ENCODE measurements around the gene ZNF296. TPM values are rescaled to one million over a fixed set of nuclear protein-coding genes. Genes with fewer than 3 reads are reported as not detected.

The ZNF296 gene
- total and polyA plus RNA-seq, 2 experiments from 2014 or later: 13.4 to 16.5 TPM

GRCh38 chr19:45050036-45050435 lies 26.2 kb downstream of the ZNF296 start:
- ATAC-seq (no peak), DNase-seq (ENCODE audit: low spot score) (no peak)
- Histone ChIP-seq H3K27ac (ENCODE audit: low read depth) (peak overlapping the region; percentile 47; the same call in 1 of the 2 replicates), H3K4me1 (ENCODE audit: insufficient read depth) (no peaks in the 10 kb centered on the region), H3K9me2 (ENCODE audit: insufficient read depth) (no peaks in the 10 kb centered on the region), H3K79me2 (replicated peaks; ENCODE audit: insufficient read depth) (peaks cover 62% of the 10 kb centered on the region), H4K20me1 (replicated peaks; ENCODE audit: insufficient read depth) (peaks cover 43% of the 10 kb centered on the region; the same call in 1 of the 2 replicates), H3K36me3 (ENCODE audit: insufficient read depth) (peaks cover 9% of the 10 kb centered on the region; the same call in 1 of the 2 replicates), H3K27me3 (ENCODE audit: insufficient read depth) (no peaks in the 10 kb centered on the region), H2AFZ (no peak overlapping the region), H3F3A (replicated peaks; ENCODE audit: low read depth) (0 out of 2 replicates have a peak, but pooled peaks cover under 1% of the 10 kb centered on the region), H3K4me3 (no peak overlapping the region), H3K4me2 (no peak overlapping the region)
- Mint-ChIP-seq H3K4me1 (no peaks in the 10 kb centered on the region), H3K36me3 (ENCODE audit: low read depth) (peaks cover 46% of the 10 kb centered on the region), H3K27ac (peak overlapping the region; percentile 47), H3K4me3 (no peak overlapping the region), H3K9me3 (no peaks in the 10 kb centered on the region), H3K27me3 (ENCODE audit: insufficient read depth, low read depth, poor library complexity) (peaks cover 5% of the 10 kb centered on the region)
- TF ChIP-seq JUNB (IDR thresholded peaks at IDR 0.05; ENCODE audit: unreplicated experiment) (no peak), STAT1 (IDR thresholded peaks at IDR 0.05; ENCODE audit: unreplicated experiment) (no peak), POLR2AphosphoS5 (IDR thresholded peaks at IDR 0.05; ENCODE audit: low read depth) (no peak), CREB1 (CRISPR knock-in tag; IDR thresholded peaks at IDR 0.05; ENCODE audit: low read depth) (no peak), ZNF462 (CRISPR knock-in tag; IDR thresholded peaks at IDR 0.05) (no peak), ZNF114 (CRISPR knock-in tag; IDR thresholded peaks at IDR 0.05) (no peak), EZH2phosphoT487 (IDR thresholded peaks at IDR 0.05; ENCODE audit: unreplicated experiment) (no peak), EZH2 (IDR thresholded peaks at IDR 0.05; ENCODE audit: low read depth, unreplicated experiment) (no peak), CTCF (conservative IDR thresholded peaks at IDR 0.05; ENCODE audit: low read depth in 2 of 2) (no peak), ZNF331 (CRISPR knock-in tag; IDR thresholded peaks at IDR 0.05; ENCODE audit: low read depth) (no peak), NANOG (IDR thresholded peaks at IDR 0.05; ENCODE audit: borderline replicate concordance) (no peak), ETS1 (IDR thresholded peaks at IDR 0.05) (no peak), REST (IDR thresholded peaks at IDR 0.05; ENCODE audit: unreplicated experiment) (no peak)

All from GM23338 (cell line).